ENCODE data around the gene FBXW12.

Gene FBXW12

GRCh38 chr3:48409291-48410201, 37.5 kb downstream of the FBXW12 start:
- H3K4me3 ChIP-seq (ENCODE audit: low read length), result no peak overlapping the region
- H3K27me3 ChIP-seq (ENCODE audit: insufficient read depth, low read length), result no peaks in the 10 kb centered on the region
- no peak overlapping the region for H3K27ac ChIP-seq (ENCODE audit: low read depth, low read length)
- H3K36me3 ChIP-seq (ENCODE audit: insufficient read depth, low read length), result peaks cover 98% of the 10 kb centered on the region
- H3K9me3 ChIP-seq (ENCODE audit: insufficient read depth, low read depth, low read length), result no peaks in the 10 kb centered on the region
- H3K9ac ChIP-seq (ENCODE audit: low read depth, low read length), result no peak overlapping the region
- 95% methylated on average over 31 of the region's 31 CpGs for whole genome bisulfite sequencing
- no peaks in the 10 kb centered on the region for H3K4me1 ChIP-seq (ENCODE audit: insufficient read depth, low read length)

DNA sequence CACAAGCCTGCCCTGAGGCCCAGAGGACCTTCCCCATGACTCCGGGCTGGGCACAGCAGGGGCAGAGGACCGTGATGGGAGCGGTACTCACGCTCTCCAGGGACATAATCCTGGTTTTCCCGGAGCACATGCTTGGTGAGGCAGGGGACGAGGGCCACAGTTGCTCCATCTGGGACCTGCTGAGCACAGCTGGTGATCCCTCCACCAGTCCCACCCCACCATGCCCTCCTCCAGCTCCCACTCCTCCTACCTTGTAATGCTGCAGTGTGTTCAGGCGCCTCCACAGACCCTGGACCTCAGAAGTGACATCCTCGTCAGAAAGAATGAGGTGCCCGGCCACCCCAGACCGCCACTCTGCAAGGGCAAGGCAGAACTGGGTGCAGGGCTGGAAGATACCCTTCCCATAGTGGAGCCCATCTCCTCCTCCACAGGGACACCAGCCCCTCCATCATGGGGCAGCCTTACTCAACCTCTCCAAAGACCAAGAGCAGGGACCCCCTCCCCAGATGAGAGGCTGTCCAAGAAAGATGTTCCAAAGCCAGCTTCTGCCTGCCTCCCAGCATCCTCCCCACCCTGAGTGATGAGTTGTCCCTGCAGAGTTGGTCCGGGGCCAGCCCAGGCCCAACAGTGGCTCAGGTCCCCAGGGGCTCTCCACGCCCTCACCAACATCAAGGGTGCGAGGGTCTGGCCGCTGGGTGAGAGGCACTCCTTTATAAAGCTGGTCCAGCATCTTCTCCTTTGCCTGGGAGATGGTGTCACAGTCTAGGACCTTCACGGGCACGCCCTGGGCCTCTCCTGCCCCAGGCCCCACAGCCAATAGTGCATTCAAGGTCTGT, 38.4 kb downstream of the FBXW12 start:
- Histone ChIP-seq H3K36me3 (ENCODE audit: insufficient read depth, low read length) (peaks cover 98% of the 10 kb centered on the region), H3K4me1 (ENCODE audit: insufficient read depth, low read length) (no peaks in the 10 kb centered on the region), H3K27ac (ENCODE audit: low read depth, low read length) (no peak overlapping the region), H3K27me3 (ENCODE audit: insufficient read depth, low read length) (no peaks in the 10 kb centered on the region), H3K9ac (ENCODE audit: low read depth, low read length) (no peak overlapping the region), H3K4me3 (ENCODE audit: low read length) (no peak overlapping the region), H3K9me3 (ENCODE audit: insufficient read depth, low read depth, low read length) (no peaks in the 10 kb centered on the region)
- WGBS, result 94% methylated on average over 16 of the region's 16 CpGs

GRCh38 chr3:48411041-48411588, 39.1 kb downstream of the FBXW12 start:
- Histone ChIP-seq H3K27me3 (ENCODE audit: insufficient read depth, low read length) (no peaks in the 10 kb centered on the region), H3K27ac (ENCODE audit: low read depth, low read length) (no peak overlapping the region), H3K36me3 (ENCODE audit: insufficient read depth, low read length) (peaks cover 98% of the 10 kb centered on the region), H3K9ac (ENCODE audit: low read depth, low read length) (no peak overlapping the region), H3K4me3 (ENCODE audit: low read length) (no peak overlapping the region), H3K4me1 (ENCODE audit: insufficient read depth, low read length) (no peaks in the 10 kb centered on the region), H3K9me3 (ENCODE audit: insufficient read depth, low read depth, low read length) (no peaks in the 10 kb centered on the region)
- WGBS, result 93% methylated on average over 9 of the region's 9 CpGs

DNA sequence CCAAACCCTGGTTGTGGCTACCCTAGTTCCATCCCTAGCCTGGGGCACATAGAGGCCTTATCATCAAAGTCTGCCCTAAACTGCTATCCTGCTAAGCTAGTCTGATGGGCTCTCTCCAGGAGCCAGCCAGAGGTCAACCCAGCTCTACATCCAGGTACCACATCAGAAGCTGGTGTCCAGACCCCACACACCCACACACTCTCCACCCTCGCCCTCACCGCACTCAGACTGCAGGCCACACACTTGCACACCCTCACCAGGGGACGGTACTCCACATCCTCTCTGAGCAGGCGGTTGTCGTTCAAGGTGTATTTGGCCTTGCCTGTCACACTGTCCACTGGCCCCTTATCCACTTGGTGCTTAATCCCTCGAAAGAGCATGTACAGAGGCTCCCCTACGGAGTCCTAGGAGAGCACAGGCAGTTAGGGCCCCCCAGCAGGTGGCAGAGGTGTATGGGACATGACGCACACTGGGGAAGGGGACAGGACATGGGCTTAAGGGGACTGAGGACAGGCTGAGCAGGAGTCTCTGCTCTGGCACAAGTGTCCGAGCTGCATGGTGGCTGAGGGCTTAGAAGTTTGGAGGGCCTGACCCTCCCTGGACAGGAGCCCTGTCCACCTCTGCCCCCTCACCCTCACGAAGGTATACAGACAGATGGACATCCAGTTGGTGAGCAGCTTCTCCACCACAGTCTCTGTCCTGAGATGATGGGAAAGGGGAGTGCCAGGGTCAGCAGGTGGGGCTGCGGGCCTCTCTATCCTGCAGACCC, 39.8 kb downstream of the FBXW12 start:
- Histone ChIP-seq H3K36me3 (ENCODE audit: insufficient read depth, low read length) (peaks cover 98% of the 10 kb centered on the region), H3K9ac (ENCODE audit: low read depth, low read length) (no peak overlapping the region), H3K27me3 (ENCODE audit: insufficient read depth, low read length) (no peaks in the 10 kb centered on the region), H3K4me3 (ENCODE audit: low read length) (no peak overlapping the region), H3K27ac (ENCODE audit: low read depth, low read length) (no peak overlapping the region), H3K4me1 (ENCODE audit: insufficient read depth, low read length) (no peaks in the 10 kb centered on the region), H3K9me3 (ENCODE audit: insufficient read depth, low read depth, low read length) (no peaks in the 10 kb centered on the region)
- 95% methylated on average over 11 of the region's 11 CpGs for WGBS

DNA sequence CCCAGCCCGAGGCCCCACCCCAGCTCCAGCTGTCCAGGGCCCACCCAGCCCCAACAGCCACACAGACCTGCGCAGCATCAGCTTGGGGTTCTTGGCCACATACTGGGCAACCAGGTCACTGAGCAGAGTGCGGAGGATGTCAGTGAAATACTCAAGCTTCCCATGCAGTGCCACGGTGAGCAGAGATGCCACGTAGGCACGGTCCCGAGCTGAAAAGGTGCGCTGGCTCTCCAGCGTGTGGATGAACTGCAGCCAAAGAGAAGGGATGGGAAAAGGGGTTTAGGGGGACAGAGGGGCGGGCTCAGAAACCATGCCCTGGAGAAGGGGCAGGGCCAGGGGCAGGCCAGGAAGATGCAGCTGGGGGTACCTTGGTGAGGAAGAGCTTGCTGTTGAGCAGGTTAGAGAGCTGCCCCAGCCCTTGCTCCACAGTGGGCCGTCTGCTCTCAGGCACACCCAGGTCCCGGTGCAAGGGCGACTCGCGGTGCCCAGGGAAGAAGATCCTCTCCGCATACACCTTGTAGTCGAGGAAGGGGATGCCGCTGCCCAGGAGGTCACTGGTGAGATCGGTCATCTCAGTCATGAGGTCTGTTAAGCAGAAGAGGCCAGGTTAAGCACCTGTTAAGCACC, 40.5 kb downstream of the FBXW12 start:
- Histone ChIP-seq H3K27ac (ENCODE audit: low read depth, low read length) (no peak overlapping the region), H3K4me1 (ENCODE audit: insufficient read depth, low read length) (no peaks in the 10 kb centered on the region), H3K9ac (ENCODE audit: low read depth, low read length) (no peak overlapping the region), H3K36me3 (ENCODE audit: insufficient read depth, low read length) (peaks cover 98% of the 10 kb centered on the region), H3K9me3 (ENCODE audit: insufficient read depth, low read depth, low read length) (no peaks in the 10 kb centered on the region), H3K4me3 (ENCODE audit: low read length) (no peak overlapping the region), H3K27me3 (ENCODE audit: insufficient read depth, low read length) (no peaks in the 10 kb centered on the region)
- WGBS, result 97% methylated on average over 19 of the region's 19 CpGs

- H3K27ac ChIP-seq (ENCODE audit: low read depth, low read length), result no peak overlapping the region
- peaks cover 100% of the 10 kb centered on the region for H3K36me3 ChIP-seq (ENCODE audit: insufficient read depth, low read length)
- no peaks in the 10 kb centered on the region for H3K9me3 ChIP-seq (ENCODE audit: insufficient read depth, low read depth, low read length)
- 94% methylated on average over 8 of the region's 8 CpGs for WGBS
- no peak overlapping the region for H3K4me3 ChIP-seq (ENCODE audit: low read length)
- H3K4me1 ChIP-seq (ENCODE audit: insufficient read depth, low read length), result no peaks in the 10 kb centered on the region
- H3K27me3 ChIP-seq (ENCODE audit: insufficient read depth, low read length), result no peaks in the 10 kb centered on the region
- H3K9ac ChIP-seq (ENCODE audit: low read depth, low read length), result no peak overlapping the region
Observed at GRCh38 chr3:48413086-48413485, 41.1 kb downstream of the FBXW12 start.

DNA sequence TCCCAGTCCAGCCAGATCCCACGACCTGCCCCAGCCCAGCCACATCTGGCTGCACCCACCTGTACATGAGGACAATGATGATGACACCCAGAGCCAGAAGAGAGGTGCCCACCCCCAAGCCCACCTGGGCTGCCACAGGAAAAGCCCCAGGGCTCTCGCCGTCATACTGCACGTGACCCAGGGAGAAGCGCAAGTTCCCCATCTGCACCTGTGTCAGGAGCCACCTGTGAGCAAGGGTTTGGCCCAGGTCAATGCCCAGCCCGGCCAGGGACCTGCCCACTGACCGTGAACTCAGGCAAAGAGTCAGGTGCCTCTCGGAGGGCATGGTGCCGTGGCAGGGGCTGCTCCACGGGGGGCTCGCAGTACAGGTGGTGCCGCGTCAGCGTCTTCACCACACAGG, 41.6 kb downstream of the FBXW12 start:
- peaks cover 100% of the 10 kb centered on the region for H3K36me3 ChIP-seq (ENCODE audit: insufficient read depth, low read length)
- WGBS, result 95% methylated on average over 14 of the region's 14 CpGs
- H3K9ac ChIP-seq (ENCODE audit: low read depth, low read length), result no peak overlapping the region
- H3K4me3 ChIP-seq (ENCODE audit: low read length), result no peak overlapping the region
- no peak overlapping the region for H3K27ac ChIP-seq (ENCODE audit: low read depth, low read length)
- no peaks in the 10 kb centered on the region for H3K9me3 ChIP-seq (ENCODE audit: insufficient read depth, low read depth, low read length)
- no peaks in the 10 kb centered on the region for H3K4me1 ChIP-seq (ENCODE audit: insufficient read depth, low read length)
- no peaks in the 10 kb centered on the region for H3K27me3 ChIP-seq (ENCODE audit: insufficient read depth, low read length)

DNA sequence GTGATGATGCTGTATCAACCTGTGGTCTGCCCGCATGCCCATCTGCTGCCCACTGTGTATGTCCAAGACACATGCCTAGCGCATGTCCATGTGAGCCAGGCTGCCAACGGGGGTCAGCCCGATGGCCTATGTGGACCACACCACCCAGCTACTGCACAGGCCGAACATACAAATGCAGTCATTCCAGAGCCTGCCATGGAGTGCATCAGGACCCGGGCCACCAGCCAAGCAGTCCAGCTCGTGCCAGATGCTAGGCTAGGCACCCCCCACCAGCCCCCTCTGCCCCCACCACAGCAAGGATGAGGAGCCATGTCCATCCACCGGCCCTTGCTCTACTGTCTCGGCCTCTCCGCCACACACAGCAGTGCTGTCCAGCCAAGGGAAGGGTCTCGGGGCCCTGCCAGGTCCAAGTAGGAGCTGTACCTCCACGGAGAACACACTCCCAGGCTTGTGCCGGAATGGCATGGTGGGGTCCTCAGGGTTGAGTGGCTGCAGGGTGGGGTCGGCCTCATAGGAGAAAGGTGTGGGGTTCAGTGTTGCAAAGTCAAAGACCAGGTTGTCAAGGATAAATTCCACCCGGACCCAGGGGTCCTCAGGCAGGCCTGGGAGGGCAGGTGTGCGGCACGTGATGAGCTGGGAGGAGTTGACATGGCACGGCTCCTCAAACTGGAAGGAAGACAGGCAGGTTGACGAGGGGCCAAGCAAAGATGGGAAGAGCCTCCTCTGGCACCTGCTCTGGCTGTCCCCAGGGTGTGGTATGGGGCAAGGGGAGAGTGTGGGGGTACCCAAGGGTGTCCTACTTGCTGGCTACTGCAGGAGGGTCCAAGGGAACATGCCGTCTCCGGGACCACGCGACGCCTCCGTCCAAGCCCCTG, 42.6 kb downstream of the FBXW12 start:
- WGBS, result 96% methylated on average over 25 of the region's 25 CpGs
- no peaks in the 10 kb centered on the region for H3K27me3 ChIP-seq (ENCODE audit: insufficient read depth, low read length)
- no peaks in the 10 kb centered on the region for H3K9me3 ChIP-seq (ENCODE audit: insufficient read depth, low read depth, low read length)
- no peak overlapping the region for H3K4me3 ChIP-seq (ENCODE audit: low read length)
- H3K27ac ChIP-seq (ENCODE audit: low read depth, low read length), result no peak overlapping the region
- no peak overlapping the region for H3K9ac ChIP-seq (ENCODE audit: low read depth, low read length)
- no peaks in the 10 kb centered on the region for H3K4me1 ChIP-seq (ENCODE audit: insufficient read depth, low read length)
- peaks cover 100% of the 10 kb centered on the region for H3K36me3 ChIP-seq (ENCODE audit: insufficient read depth, low read length)

- no peak overlapping the region for H3K27ac ChIP-seq (ENCODE audit: low read depth, low read length)
- H3K9ac ChIP-seq (ENCODE audit: low read depth, low read length), result no peak overlapping the region
- H3K27me3 ChIP-seq (ENCODE audit: insufficient read depth, low read length), result no peaks in the 10 kb centered on the region
- no peak overlapping the region for H3K4me3 ChIP-seq (ENCODE audit: low read length)
- H3K9me3 ChIP-seq (ENCODE audit: insufficient read depth, low read depth, low read length), result no peaks in the 10 kb centered on the region
- WGBS, result 95% methylated on average over 24 of the region's 24 CpGs
- no peaks in the 10 kb centered on the region for H3K4me1 ChIP-seq (ENCODE audit: insufficient read depth, low read length)
- peaks cover 96% of the 10 kb centered on the region for H3K36me3 ChIP-seq (ENCODE audit: insufficient read depth, low read length)
Observed at GRCh38 chr3:48415251-48415953, 43.4 kb downstream of the FBXW12 start.

Measured in HUES64 (cell line).